HepG2 (cell line): ENCODE measurements around the gene MRGPRE.

ENCODE experiments used
- EZH2 ChIP-seq: conservative IDR thresholded peaks from 2 replicates; pipeline ENCODE4 v1.6.1; 2012; ENCODE audit warnings: mild to moderate bottlenecking, low read depth, low read length, moderate library complexity
- KLF12 ChIP-seq: sonication (generic); formaldehyde crosslinking; IDR thresholded peaks from 2 replicates; pipeline ENCODE4 v1.4.0; 2020; ENCODE audit warnings: missing genetic modification reagents, borderline replicate concordance
- PATZ1 ChIP-seq: sonication (generic); formaldehyde crosslinking; IDR thresholded peaks from 2 replicates; pipeline ENCODE4 v1.4.0; 2020; ENCODE audit warnings: missing genetic modification reagents
- POLR2A ChIP-seq, 2 experiments: IDR thresholded peaks; 2 replicates each; pipeline ENCODE4 v1.6.1; 2011; ENCODE audit warnings: low read depth in 2 of 2, low read length in 2 of 2, mild to moderate bottlenecking in 1 of 2, moderate library complexity in 1 of 2; ENCODE audit not compliant: insufficient read depth in 1 of 2
- RAD21 ChIP-seq: fragments of 450-650 bp; formaldehyde crosslinking; IDR thresholded peaks from 2 replicates; pipeline ENCODE4 v1.5.0; 2020; ENCODE audit warnings: mild to moderate bottlenecking
- YY1 ChIP-seq: IDR thresholded peaks from 2 replicates; pipeline ENCODE4 v1.6.1; 2011; ENCODE audit warnings: low read length, low read depth, moderate library complexity, mild to moderate bottlenecking; ENCODE audit not compliant: insufficient read depth, insufficient replicate concordance
- ZNF101 ChIP-seq: sonication (generic); formaldehyde crosslinking; IDR thresholded peaks from 2 replicates; pipeline ENCODE4 v1.4.0; 2020; ENCODE audit warnings: mild to moderate bottlenecking, low read depth, missing genetic modification reagents, borderline replicate concordance
- ZNF644 ChIP-seq: IDR thresholded peaks from 2 replicates; pipeline ENCODE4 v1.6.1; 2016; ENCODE audit warnings: low read depth
- TF ChIP-seq, protein P1 (sequence below): sonication (generic); formaldehyde crosslinking; IDR thresholded peaks from 2 replicates; pipeline ENCODE4 v1.8.0; 2022; ENCODE audit warnings: missing genetic modification reagents, mild to moderate bottlenecking, moderate library complexity, borderline replicate concordance

GRCh38 chr11:3224401-3225057, 7.7 kb downstream of the MRGPRE start:
- no peak for TF ChIP-seq KLF12 (CRISPR knock-in tag)
- no peak for TF ChIP-seq YY1
- TF ChIP-seq ZNF101 (CRISPR knock-in tag) = no peak
- TF ChIP-seq PATZ1 (CRISPR knock-in tag) = no peak
- TF ChIP-seq, protein P1, sequence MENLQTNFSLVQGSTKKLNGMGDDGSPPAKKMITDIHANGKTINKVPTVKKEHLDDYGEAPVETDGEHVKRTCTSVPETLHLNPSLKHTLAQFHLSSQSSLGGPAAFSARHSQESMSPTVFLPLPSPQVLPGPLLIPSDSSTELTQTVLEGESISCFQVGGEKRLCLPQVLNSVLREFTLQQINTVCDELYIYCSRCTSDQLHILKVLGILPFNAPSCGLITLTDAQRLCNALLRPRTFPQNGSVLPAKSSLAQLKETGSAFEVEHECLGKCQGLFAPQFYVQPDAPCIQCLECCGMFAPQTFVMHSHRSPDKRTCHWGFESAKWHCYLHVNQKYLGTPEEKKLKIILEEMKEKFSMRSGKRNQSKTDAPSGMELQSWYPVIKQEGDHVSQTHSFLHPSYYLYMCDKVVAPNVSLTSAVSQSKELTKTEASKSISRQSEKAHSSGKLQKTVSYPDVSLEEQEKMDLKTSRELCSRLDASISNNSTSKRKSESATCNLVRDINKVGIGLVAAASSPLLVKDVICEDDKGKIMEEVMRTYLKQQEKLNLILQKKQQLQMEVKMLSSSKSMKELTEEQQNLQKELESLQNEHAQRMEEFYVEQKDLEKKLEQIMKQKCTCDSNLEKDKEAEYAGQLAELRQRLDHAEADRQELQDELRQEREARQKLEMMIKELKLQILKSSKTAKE = no peak
- TF ChIP-seq ZNF644 (CRISPR knock-in tag) = no peak
- no peak for TF ChIP-seq POLR2A (IDR thresholded peaks at IDR 0.05; ENCODE audit: insufficient read depth in 1 of 2, low read depth in 2 of 2, low read length in 2 of 2)
- TF ChIP-seq RAD21 (CRISPR knock-in tag) = no peak
- no peak for TF ChIP-seq EZH2
